Caco-2 (cell line): ENCODE data around the gene MEX3D. TPM values are rescaled to one million over a fixed set of nuclear protein-coding genes. Genes with fewer than 3 reads are reported as not detected.

Experiments used
- BruUV-seq: library from RNA; stranded (reverse); fragments of 400-500 nt; replicated peaks from 2 replicates; lab custom pipeline; 2021; lab: Mats Ljungman, UMichigan
- CTCF ChIA-PET: fragments of 300-600 bp; sonication (Branson Sonifier 250); formaldehyde crosslinking; loops from one replicate; lab custom pipeline; 2022; ENCODE audit warnings: antibody characterized with exemption; lab: Charles Lee
- POLR2A ChIA-PET: fragments of 300-600 bp; sonication (Branson Sonifier 250); formaldehyde crosslinking; loops from one replicate; lab custom pipeline; 2022; ENCODE audit warnings: antibody characterized with exemption; lab: Charles Lee
- DNase-seq, 2 experiments: peaks; one replicate each; pipeline versions ENCODE4 v3.0.0 to v3.0.0-alpha.2; 2020 to 2022
- H3K27me3 ChIP-seq: replicated peaks from 2 replicates; pipeline ENCODE4 v1.6.0; 2011; ENCODE audit warnings: low read length; ENCODE audit not compliant: control insufficient read depth, insufficient read depth
- H3K36me3 ChIP-seq: 2 replicates; pipeline ENCODE4 v1.5.1; 2011; ENCODE audit warnings: low read length; ENCODE audit not compliant: control insufficient read depth, insufficient read depth
- H3K4me1 ChIP-seq: fragments of 250-450 bp; sonication (Bioruptor Pico); 2 replicates; pipeline ENCODE4 v1.5.1; 2020; ENCODE audit warnings: mild to moderate bottlenecking
- H3K4me3 ChIP-seq: 2 replicates; pipeline ENCODE4 v1.5.1; 2011; ENCODE audit warnings: low read depth, mild to moderate bottlenecking, control low read depth, low read length
- H3K9me3 ChIP-seq: fragments of 250-450 bp; sonication (Bioruptor Pico); 2 replicates; pipeline ENCODE4 v1.5.1; 2020; ENCODE audit warnings: mild to moderate bottlenecking, moderate library complexity
- H3K27ac Mint-ChIP-seq: one replicate; pipeline ENCODE4 v1.8.0; 2022; ENCODE audit warnings: mixed read lengths; ENCODE audit not compliant: unreplicated experiment
- H3K27me3 Mint-ChIP-seq: one replicate; pipeline ENCODE4 v1.8.0; 2022; ENCODE audit warnings: mixed read lengths; ENCODE audit not compliant: insufficient read depth, unreplicated experiment
- H3K36me3 Mint-ChIP-seq: one replicate; pipeline ENCODE4 v1.8.0; 2022; ENCODE audit warnings: mild to moderate bottlenecking, mixed read lengths; ENCODE audit not compliant: insufficient read depth, unreplicated experiment
- H3K4me1 Mint-ChIP-seq: one replicate; pipeline ENCODE4 v1.8.0; 2022; ENCODE audit warnings: low read depth, mixed read lengths; ENCODE audit not compliant: unreplicated experiment
- H3K4me3 Mint-ChIP-seq: one replicate; pipeline ENCODE4 v1.8.0; 2022; ENCODE audit warnings: mild to moderate bottlenecking, moderate library complexity, mixed read lengths; ENCODE audit not compliant: unreplicated experiment
- H3K9me3 Mint-ChIP-seq: one replicate; pipeline ENCODE4 v1.8.0; 2022; ENCODE audit warnings: mixed read lengths; ENCODE audit not compliant: unreplicated experiment
- CTCF ChIP-seq, 2 experiments: fragments of 200-600 bp in 1 of 2; IDR thresholded peaks; 1 replicate in 1 of 2; 2 replicates in 1 of 2; pipeline versions ENCODE4 v1.5.1 to v1.8.0; 2011 to 2022; ENCODE audit warnings: antibody characterized with exemption in 1 of 2, control low read depth in 1 of 2, inconsistent platforms in 1 of 2, low read depth in 1 of 2, low read length in 1 of 2, mild to moderate bottlenecking in 1 of 2, moderate library complexity in 1 of 2; ENCODE audit not compliant: insufficient read depth in 1 of 2, severe bottlenecking in 1 of 2, unreplicated experiment in 1 of 2
- intact Hi-C: fragments of 100-400 bp; cut with micrococcal nuclease; formaldehyde crosslinking; loops from one replicate; pipeline ENCODE4 v1.10.0; 2022; ENCODE audit not compliant: unreplicated experiment
- total RNA-seq: library from RNA; stranded (reverse); gene quantifications from 2 replicates; pipeline ENCODE4 v1.2.3, GENCODE V29; 2022

The MEX3D gene
- total RNA-seq, 1 experiment from 2014 or later = 52.1 TPM

- ChIA-PET POLR2A (no interaction called here), CTCF (interaction anchor here (0.6 kb wide), 1 partner anchor 358 kb away, joined by 9 read pairs; no protein-coding TSS in a partner anchor)
- Histone ChIP-seq H3K27me3 (no peaks in the 10 kb centered on the region), H3K9me3 (peaks cover 4% of the 10 kb centered on the region; the same call in 1 of the 2 replicates), H3K36me3 (no peaks in the 10 kb centered on the region), H3K4me1 (peaks cover 23% of the 10 kb centered on the region), H3K4me3 (no peak overlapping the region)
- no TSS peak for BruUV-seq
- Mint-ChIP-seq H3K4me1 (peaks cover 6% of the 10 kb centered on the region), H3K27me3 (no peaks in the 10 kb centered on the region), H3K27ac (no peak overlapping the region), H3K36me3 (peaks cover 53% of the 10 kb centered on the region), H3K4me3 (no peak overlapping the region), H3K9me3 (no peaks in the 10 kb centered on the region)
- no peak for DNase-seq
- intact Hi-C loops = no loop called here
- no peak for TF ChIP-seq CTCF (IDR thresholded peaks at IDR 0.05; ENCODE audit: insufficient read depth in 1 of 2, low read depth in 1 of 2, low read length in 1 of 2, severe bottlenecking in 1 of 2, unreplicated experiment in 1 of 2)
These were observed 63.1 kb downstream of the MEX3D start for GRCh38 chr19:1505012-1505411.

Other genes starting within 250 kb of the MEX3D start
- gene NDUFS7, start 184.4 kb downstream of the MEX3D start, total RNA-seq = 111 and 114 TPM in 2 replicates
- 67.3 and 75.7 TPM in 2 replicates for gene GAMT, start 166.8 kb downstream of the MEX3D start, total RNA-seq
- gene DAZAP1, start 160.7 kb downstream of the MEX3D start, total RNA-seq = 165 and 180 TPM in 2 replicates
- 1,192 and 1,341 TPM in 2 replicates for gene RPS15, start 129.9 kb downstream of the MEX3D start, total RNA-seq
- 9.5 and 11.3 TPM in 2 replicates for gene APC2, start 118.2 kb downstream of the MEX3D start, total RNA-seq
- 41.9 and 45.4 TPM in 2 replicates for gene C19orf25, start 89.1 kb downstream of the MEX3D start, total RNA-seq
- gene PCSK4, start 78.0 kb downstream of the MEX3D start, total RNA-seq = 6.4 and 9.8 TPM in 2 replicates
- gene REEP6, start 77.1 kb downstream of the MEX3D start, total RNA-seq = 50.2 and 61.5 TPM in 2 replicates
- 23.9 and 26.2 TPM in 2 replicates for gene ADAMTSL5, start 55.3 kb downstream of the MEX3D start, total RNA-seq
- 0.19 TPM in 1 of 2 replicates, not detected in the other for gene PLK5, start 44.2 kb downstream of the MEX3D start, total RNA-seq
- 89.3 and 95.3 TPM in 2 replicates for gene MBD3, start 24.5 kb upstream of the MEX3D start, total RNA-seq
- gene UQCR11, start 37.1 kb upstream of the MEX3D start, total RNA-seq = 222 and 238 TPM in 2 replicates
- gene TCF3, start 84.3 kb upstream of the MEX3D start, total RNA-seq = 147 and 162 TPM in 2 replicates
- gene ONECUT3, start 185.2 kb upstream of the MEX3D start, total RNA-seq = not detected in 2 replicates
- 0.28 and 0.45 TPM in 2 replicates for gene ATP8B3, start 244.0 kb upstream of the MEX3D start, total RNA-seq